ENCODE results near the gene ABCA12. TPM values are rescaled to one million over a fixed set of nuclear protein-coding genes. Genes with fewer than 3 reads are reported as not detected.

ABCA12 gene
- total RNA-seq, 1 donor from 2014 or later: 14.2 TPM

DNA sequence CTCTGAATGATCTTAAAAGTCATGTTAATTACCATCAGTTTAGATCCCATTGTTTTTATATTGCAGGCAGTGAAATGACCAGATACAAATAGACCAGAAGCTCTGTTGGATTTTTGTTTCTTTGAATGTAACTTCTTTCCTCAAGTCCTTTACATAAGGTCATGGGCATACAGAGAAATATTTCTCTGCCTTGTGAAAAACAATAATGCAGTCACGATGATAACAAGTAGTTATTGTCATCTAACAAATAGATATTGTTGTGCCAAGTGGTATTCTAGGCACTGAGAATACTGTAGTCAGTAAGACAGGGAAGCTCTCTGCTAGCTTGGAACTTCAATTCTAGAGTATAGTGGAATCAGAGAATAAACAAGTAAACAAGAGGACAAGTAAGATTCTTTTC lies 234.2 kb downstream of the ABCA12 start:
- ATAC-seq: no peak

- ATAC-seq: no peak
These were observed 236.1 kb downstream of the ABCA12 start for GRCh38 chr2:214902286-214902685.

- ATAC-seq: peak; percentile 91
These were observed 238.7 kb downstream of the ABCA12 start for GRCh38 chr2:214899751-214900150.

- peak; percentile 79 for ATAC-seq
These were observed 242.2 kb downstream of the ABCA12 start for GRCh38 chr2:214896274-214896673.

DNA sequence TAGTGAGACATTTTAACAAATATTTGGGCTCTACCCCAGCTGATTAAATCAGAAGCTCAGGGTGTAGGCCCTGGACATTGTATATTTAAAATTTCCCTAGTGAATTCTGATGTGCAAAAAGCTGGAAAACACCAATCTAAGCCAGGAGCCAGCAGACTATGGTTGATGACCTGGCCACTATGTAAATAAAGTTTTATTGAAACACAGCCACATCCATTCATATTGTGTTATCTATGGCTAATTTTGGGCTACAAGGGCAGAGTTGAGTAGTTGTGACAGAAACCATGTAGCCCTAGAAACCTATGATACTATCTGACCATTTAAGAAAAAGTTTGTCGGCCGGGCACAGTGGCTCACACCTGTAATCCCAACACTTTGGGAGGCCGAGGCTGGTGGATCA lies 243.0 kb downstream of the ABCA12 start:
- no peak for ATAC-seq

DNA sequence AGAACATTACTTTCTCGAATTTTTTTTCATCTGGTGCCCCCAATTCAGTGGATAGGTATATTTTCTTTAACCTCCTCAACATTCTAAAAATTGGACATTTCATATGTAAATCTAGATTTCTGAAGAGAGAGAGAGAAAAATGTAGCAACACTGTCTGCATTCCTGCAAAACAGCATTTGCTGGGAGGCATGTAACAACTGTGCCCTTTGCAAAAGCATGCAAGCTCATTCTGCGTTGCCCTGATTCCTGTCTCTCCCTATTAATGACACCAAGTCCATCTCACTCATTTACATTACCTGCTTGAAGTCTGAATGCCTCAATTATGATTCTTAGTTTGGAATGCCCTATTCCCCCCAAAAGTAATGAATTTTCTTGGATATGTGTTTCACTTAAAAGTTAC lies 249.1 kb downstream of the ABCA12 start:
- ATAC-seq: peak; percentile 60

- no peak for ATAC-seq
These were observed 256.7 kb downstream of the ABCA12 start for GRCh38 chr2:214881647-214882202.

Other genes with a start within 250 kb of the ABCA12 start
- 67.1 TPM for gene ATIC, start 173.4 kb upstream of the ABCA12 start, total RNA-seq